ENCODE data around the gene DOK6.
"Not testable (repeated sequence)": the region's sequence is repeated elsewhere in the genome, so short reads cannot be mapped to it uniquely, and the experiment has no call there.

Gene DOK6

GRCh38 chr18:69870736-69871135, 470.0 kb downstream of the DOK6 start:
- TF ChIP-seq CTCF (IDR thresholded peaks at IDR 0.05; ENCODE audit: low read depth, low read length, missing control alignments): no peak
- in situ Hi-C loops (cut with HindIII; ENCODE audit: low sequenced_read_pairs): no loop called here
- no peak for DNase-seq (ENCODE audit: low read depth)
- H3K4me3 ChIP-seq (ENCODE audit: low read depth, low read length): no peak overlapping the region

- no peak for TF ChIP-seq CTCF (IDR thresholded peaks at IDR 0.05; ENCODE audit: low read depth, low read length, missing control alignments)
- in situ Hi-C loops (cut with HindIII; ENCODE audit: low sequenced_read_pairs): no loop called here
- H3K4me3 ChIP-seq (ENCODE audit: low read depth, low read length): no peak overlapping the region
- DNase-seq (ENCODE audit: low read depth): no peak
These were observed 470.7 kb downstream of the DOK6 start for GRCh38 chr18:69871363-69871762.

- no peak for DNase-seq (ENCODE audit: low read depth)
- no peak for TF ChIP-seq CTCF (IDR thresholded peaks at IDR 0.05; ENCODE audit: low read depth, low read length, missing control alignments)
- in situ Hi-C loops (cut with HindIII; ENCODE audit: low sequenced_read_pairs): no loop called here
- no peak overlapping the region for H3K4me3 ChIP-seq (ENCODE audit: low read depth, low read length)
These were observed 472.0 kb downstream of the DOK6 start for GRCh38 chr18:69872661-69873060.

GRCh38 chr18:69874058-69874457, 473.4 kb downstream of the DOK6 start:
- in situ Hi-C loops (cut with HindIII; ENCODE audit: low sequenced_read_pairs): no loop called here
- TF ChIP-seq CTCF (IDR thresholded peaks at IDR 0.05; ENCODE audit: low read depth, low read length, missing control alignments): no peak
- no peak overlapping the region for H3K4me3 ChIP-seq (ENCODE audit: low read depth, low read length)
- no peak for DNase-seq (ENCODE audit: low read depth)

GRCh38 chr18:69876490-69876889, 475.8 kb downstream of the DOK6 start:
- no peak for DNase-seq (ENCODE audit: low read depth)
- no peak overlapping the region for H3K4me3 ChIP-seq (ENCODE audit: low read depth, low read length)
- in situ Hi-C loops (cut with HindIII; ENCODE audit: low sequenced_read_pairs): no loop called here
- TF ChIP-seq CTCF (IDR thresholded peaks at IDR 0.05; ENCODE audit: low read depth, low read length, missing control alignments): no peak

- H3K4me3 ChIP-seq (ENCODE audit: low read depth, low read length): no peak overlapping the region
- no peak for TF ChIP-seq CTCF (IDR thresholded peaks at IDR 0.05; ENCODE audit: low read depth, low read length, missing control alignments)
- in situ Hi-C loops (cut with HindIII; ENCODE audit: low sequenced_read_pairs): no loop called here
- no peak for DNase-seq (ENCODE audit: low read depth)
These were observed 477.7 kb downstream of the DOK6 start for GRCh38 chr18:69878213-69878933.

- H3K4me3 ChIP-seq (ENCODE audit: low read depth, low read length); DNase-seq (ENCODE audit: low read depth); in situ Hi-C loops (cut with HindIII; ENCODE audit: low sequenced_read_pairs): not testable (repeated sequence)
These were observed 478.4 kb downstream of the DOK6 start for GRCh38 chr18:69879051-69879450.
